Right lobe of liver (tissue), 6 donors: Measurements from ENCODE around the gene LRP5. TPM values are rescaled to one million over a fixed set of nuclear protein-coding genes. Genes with fewer than 3 reads are reported as not detected.

ENCODE experiments used
- ATAC-seq, 4 donors: fragments of 200-7000 bp; cut with Tn5 transposase; one replicate each; pipeline ENCODE4 v1.9.1; 2020; ENCODE audit warnings: mild to moderate bottlenecking in 4 of 4, moderate library complexity in 4 of 4
- DNase-seq, 3 donors: peaks; one replicate each; pipeline ENCODE4 v3.0.0-alpha.2; 2020
- H3K27ac ChIP-seq, 3 donors: fragments of 200-600 bp; one replicate each; pipeline ENCODE4 v1.8.0; 2022
- H3K27me3 ChIP-seq, 2 donors: fragments of 200-600 bp; one replicate each; pipeline ENCODE4 v1.8.0; 2022
- H3K36me3 ChIP-seq, 4 donors: fragments of 200-600 bp; sonication (generic) in 1 of 4; one replicate each; pipeline versions ENCODE4 v1.5.1 to v1.8.0; 2017 to 2022; ENCODE audit warnings: control low read depth in 1 of 4
- H3K4me1 ChIP-seq, 4 donors: fragments of 200-600 bp; sonication (generic) in 1 of 4; one replicate each; pipeline versions ENCODE4 v1.5.1 to v1.8.0; 2017 to 2022; ENCODE audit warnings: control low read depth in 1 of 4
- H3K4me3 ChIP-seq, 3 donors: fragments of 200-600 bp; one replicate each; pipeline ENCODE4 v1.8.0; 2022
- H3K9me3 ChIP-seq, 4 donors: fragments of 200-600 bp; sonication (generic) in 1 of 4; one replicate each; pipeline versions ENCODE4 v1.5.1 to v1.8.0; 2017 to 2022; ENCODE audit warnings: control low read depth in 1 of 4
- CTCF ChIP-seq, 4 donors: fragments of 200-600 bp in 3 of 4; fragments of 450-650 bp in 1 of 4; IDR thresholded peaks; one replicate each; pipeline versions ENCODE4 v1.5.1 to v1.8.0; 2016 to 2022; ENCODE audit warnings: antibody characterized with exemption in 4 of 4, mild to moderate bottlenecking in 2 of 4
- POLR2A ChIP-seq: fragments of 450-650 bp; IDR thresholded peaks from one replicate; pipeline ENCODE4 v1.6.1; 2017; ENCODE audit warnings: antibody characterized with exemption, mild to moderate bottlenecking
- WGBS: methylation state at CpG from one replicate; pipeline ENCODE4 v1.1.6; 2018; ENCODE audit warnings: low coverage, low lambda C conversion rate; ENCODE audit not compliant: insufficient coverage; ENCODE audit errors: missing lambda C conversion rate; 5-methylcytosine and 5-hydroxymethylcytosine counted together
- intact Hi-C, 2 donors: fragments of 100-400 bp; cut with DNase I; formaldehyde crosslinking; loops; one replicate each; pipeline versions ENCODE4 v1.11.2 to v1.14.1; 2022
- total RNA-seq, 6 experiments: library from RNA; depleted of rRNA in 2 of 6; stranded (reverse); fragments of >200 nt in 2 of 6; fragmentation: NEBNext Ultra II Directional in 3 of 6; extraction: Animal tissue kit (Norgen Biotek cat#: 25700) in 3 of 6; gene quantifications; one replicate each; pipeline versions ENCODE4 v1.1.0 to v1.2.4, GENCODE V29; 2016 to 2023
- donor health status: DM: no; HTN: yes; CAD: no.
- donor health status: DM: no; HTN: no; CAD: no.
- donor health status: DM: no; HTN: no; CAD: no.
- donor health status: DM: no; HTN: yes; CAD: no.
- donor health status: DM: no; HTN: yes; CAD: no.

LRP5 gene
- total RNA-seq, 6 experiments from 2014 or later, result 74.4 to 120 (median 88.2) TPM

DNA sequence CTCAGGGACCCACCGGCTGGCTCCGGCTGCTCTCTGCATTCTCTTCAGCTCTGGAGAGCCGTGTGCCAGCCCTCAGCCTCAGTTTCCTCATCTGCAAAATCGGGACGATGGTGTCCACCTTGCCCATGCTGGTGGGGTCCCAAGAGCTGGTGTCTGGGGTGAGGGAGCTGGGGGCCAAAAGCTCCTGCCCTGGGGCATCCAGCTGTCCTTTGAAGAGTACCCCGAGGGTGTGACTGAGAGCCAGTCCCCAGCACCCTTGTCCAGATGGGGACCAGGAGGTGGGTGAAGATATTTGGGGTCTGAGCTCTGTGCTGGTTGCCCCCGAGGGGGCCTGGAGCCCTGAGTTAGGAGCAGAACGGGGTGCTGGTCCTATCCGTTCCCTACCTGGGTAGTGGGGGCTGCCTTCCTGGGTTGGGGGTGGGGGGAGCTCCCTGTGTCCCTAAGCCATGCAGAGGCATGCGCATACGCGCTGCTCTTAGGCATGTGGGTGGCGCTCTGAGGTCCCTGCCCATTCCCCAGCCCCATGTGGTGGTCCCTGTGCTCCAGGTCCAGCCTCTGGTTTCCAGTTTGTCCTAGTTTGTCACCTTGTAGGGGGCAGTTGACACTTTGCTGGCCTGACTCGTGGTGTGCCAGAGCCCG, 4.9 kb downstream of the LRP5 start:
- Histone ChIP-seq H3K36me3 (no peaks in the 10 kb centered on the region), H3K27me3 (no peaks in the 10 kb centered on the region), H3K9me3 (no peaks in the 10 kb centered on the region), H3K4me3 (no peak overlapping the region), H3K27ac (peak overlapping the region; percentile 93 to 95 (median 94)), H3K4me1 (peaks cover 2 to 59% (median 29%) of the 10 kb centered on the region in 4 donors)
- 26% methylated on average over 5 of the region's 15 CpGs for WGBS
- ATAC-seq, result no peak
- no peak for DNase-seq
- no peak for TF ChIP-seq POLR2A
- intact Hi-C loops, result loop anchor here in 1 of 2 donors (10.0 kb wide), 1 partner anchor 68 kb away; no protein-coding TSS in a partner anchor

DNA sequence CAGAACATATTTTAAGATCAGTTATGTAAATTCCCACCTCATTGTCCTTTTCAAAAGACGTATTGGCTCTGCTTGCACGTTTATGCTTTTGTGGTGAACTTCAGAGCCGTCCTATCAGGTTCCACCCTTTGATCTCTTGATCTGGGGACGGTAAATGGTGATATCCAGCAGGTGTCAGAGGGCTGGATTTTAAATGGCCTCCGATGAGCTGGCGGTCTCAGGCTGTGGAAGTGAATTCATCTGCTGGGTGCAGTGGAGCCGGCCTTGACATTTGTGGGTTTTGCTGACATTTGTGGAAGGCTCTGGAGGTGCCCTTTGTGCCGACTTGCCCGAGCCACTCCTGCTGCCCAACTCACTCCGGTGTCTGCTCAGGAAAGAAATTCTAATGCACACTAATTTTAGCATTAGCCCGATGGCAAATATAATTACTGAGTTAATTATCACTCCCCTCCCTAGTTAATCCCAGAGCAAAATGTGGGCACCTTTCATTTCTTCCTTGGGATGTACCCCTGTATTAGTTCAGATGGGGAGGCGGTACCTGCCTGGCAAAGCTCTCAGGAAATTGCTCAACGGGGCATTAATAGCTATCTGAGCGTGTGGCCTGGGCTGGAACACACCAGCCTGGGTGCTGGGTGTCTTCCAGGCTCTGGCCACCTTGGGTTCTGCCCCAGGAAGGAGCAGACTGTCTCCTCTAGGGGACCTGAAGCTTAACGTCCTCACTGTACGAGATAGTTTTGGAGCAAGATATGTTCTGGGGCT, 9.1 kb downstream of the LRP5 start:
- peak; percentile 26 for TF ChIP-seq POLR2A
- no peak for TF ChIP-seq CTCF (IDR thresholded peaks at IDR 0.05)
- peak; percentile 75 to 82 (median 75) for ATAC-seq

DNA sequence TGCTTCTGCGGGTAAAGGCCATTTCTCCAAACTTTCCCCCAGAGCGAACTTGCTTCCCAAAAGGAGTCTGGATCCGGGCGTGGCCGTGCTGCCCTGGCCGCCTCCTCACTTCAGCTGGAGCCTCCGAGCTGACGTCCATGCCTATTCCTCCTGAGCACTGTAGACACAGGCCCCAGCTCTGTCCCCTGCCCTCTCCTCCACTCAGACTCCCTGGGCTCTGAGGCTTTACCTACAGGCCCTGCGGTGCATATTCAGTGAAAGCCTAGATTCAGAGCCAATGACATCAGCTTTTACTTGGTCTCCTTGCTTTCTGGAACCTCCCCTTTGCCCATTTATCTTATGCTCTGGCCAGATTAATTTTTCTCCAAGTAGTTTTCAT, 9.7 kb downstream of the LRP5 start:
- peak overlapping the region; percentile 54 to 77 (median 65) for H3K27ac ChIP-seq
- DNase-seq (no peak), ATAC-seq (peak in 2 of 4 donors; percentile 2 to 4)
- intact Hi-C loops, result loop anchor here in 1 of 2 donors (10.0 kb wide), 1 partner anchor 53 kb away; no protein-coding TSS in a partner anchor
- no peaks in the 10 kb centered on the region for H3K9me3 ChIP-seq
- peaks cover 2 to 84% (median 38%) of the 10 kb centered on the region in 4 donors for H3K4me1 ChIP-seq
- no peaks in the 10 kb centered on the region for H3K27me3 ChIP-seq
- no peaks in the 10 kb centered on the region for H3K36me3 ChIP-seq
- peak overlapping the region in 1 of 3 donors; percentile 1 for H3K4me3 ChIP-seq
- TF ChIP-seq POLR2A (no peak), CTCF (IDR thresholded peaks at IDR 0.05) (no peak)
- WGBS, result 29% methylated on average over 8 of the region's 9 CpGs

More for the DNA sequence above, 9.1 kb downstream of the LRP5 start:
- H3K27ac ChIP-seq, result peak overlapping the region; percentile 54 to 77 (median 65)
- intact Hi-C loops, result loop anchor here in 1 of 2 donors (10.0 kb wide), 1 partner anchor 53 kb away; no protein-coding TSS in a partner anchor
- no peaks in the 10 kb centered on the region for H3K27me3 ChIP-seq
- no peaks in the 10 kb centered on the region for H3K36me3 ChIP-seq
- peak; percentile 73 to 85 (median 85) for DNase-seq
- H3K4me1 ChIP-seq, result peaks cover 2 to 84% (median 37%) of the 10 kb centered on the region in 4 donors
- no peaks in the 10 kb centered on the region for H3K9me3 ChIP-seq
- WGBS, result 24% methylated on average over 12 of the region's 16 CpGs
- H3K4me3 ChIP-seq, result peak overlapping the region in 1 of 3 donors; percentile 1

- Histone ChIP-seq H3K36me3 (no peaks in the 10 kb centered on the region), H3K27ac (peak overlapping the region in 1 of 3 donors; percentile 24), H3K27me3 (no peaks in the 10 kb centered on the region), H3K9me3 (no peaks in the 10 kb centered on the region), H3K4me3 (no peak overlapping the region), H3K4me1 (peaks cover 2 to 96% (median 49%) of the 10 kb centered on the region in 4 donors)
- intact Hi-C loops, result loop anchor here in 1 of 2 donors (10.0 kb wide), 1 partner anchor 51 kb away; no protein-coding TSS in a partner anchor
- TF ChIP-seq POLR2A (no peak), CTCF (IDR thresholded peaks at IDR 0.05) (no peak)
- ATAC-seq (peak in 1 of 4 donors; percentile 1), DNase-seq (peak in 1 of 3 donors; percentile 52)
- no CpG with 5 or more reads among the region's 9 CpGs for WGBS
Measured at GRCh38 chr11:68324241-68324640, 11.8 kb downstream of the LRP5 start.
